VCaP (cell line): ENCODE measurements around the gene LCK.

Experiments
- H3K27ac ChIP-seq: fragments of 450-650 bp; 2 replicates; pipeline ENCODE4 v1.5.1; 2017
- TF ChIP-seq, protein P1 (sequence below): fragments of 450-650 bp; conservative IDR thresholded peaks from 2 replicates; pipeline ENCODE4 v1.5.1; 2017; ENCODE audit warnings: mild to moderate bottlenecking, moderate library complexity

Gene LCK

DNA sequence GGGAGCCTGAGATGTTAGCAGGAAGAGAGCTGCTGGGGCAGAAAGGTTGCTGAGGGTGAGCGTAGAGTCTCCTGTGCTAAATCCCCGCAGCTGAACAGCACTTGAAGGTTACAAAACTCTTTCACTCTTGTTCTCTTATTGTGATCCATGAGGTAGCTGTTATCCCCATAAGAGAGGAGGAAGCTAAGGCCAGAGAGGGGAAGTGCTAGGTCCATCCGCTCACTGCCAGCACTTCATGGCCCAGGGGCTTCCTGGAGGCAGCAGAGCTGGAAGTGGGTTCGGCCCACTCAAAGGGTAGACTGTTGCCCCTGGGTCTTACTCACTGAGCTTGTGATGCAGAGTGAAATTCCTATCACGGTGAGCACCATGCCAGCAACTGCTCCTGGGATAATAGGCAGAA, 34.5 kb upstream of the LCK start:
- H3K27ac ChIP-seq: peak overlapping the region; percentile 89

DNA sequence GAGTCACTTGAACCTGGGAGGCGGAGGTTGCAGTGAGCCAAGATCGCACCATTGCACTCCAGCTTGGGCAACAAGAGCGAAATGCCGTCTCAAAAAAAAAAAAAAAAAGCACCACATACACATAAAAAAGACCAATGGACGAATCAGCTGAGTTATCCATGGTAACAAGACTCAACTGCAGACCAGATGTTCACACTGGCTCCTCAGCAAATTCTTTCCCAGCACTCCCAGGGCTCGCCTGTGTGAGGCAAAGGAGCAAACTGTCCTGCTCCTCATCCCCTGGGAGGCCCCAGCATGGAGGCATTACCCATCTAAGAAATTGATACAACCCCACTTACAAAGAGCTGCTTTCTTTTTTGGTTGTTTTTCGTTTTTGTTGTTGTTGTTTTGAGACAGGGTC, 32.0 kb upstream of the LCK start:
- TF ChIP-seq, protein P1, sequence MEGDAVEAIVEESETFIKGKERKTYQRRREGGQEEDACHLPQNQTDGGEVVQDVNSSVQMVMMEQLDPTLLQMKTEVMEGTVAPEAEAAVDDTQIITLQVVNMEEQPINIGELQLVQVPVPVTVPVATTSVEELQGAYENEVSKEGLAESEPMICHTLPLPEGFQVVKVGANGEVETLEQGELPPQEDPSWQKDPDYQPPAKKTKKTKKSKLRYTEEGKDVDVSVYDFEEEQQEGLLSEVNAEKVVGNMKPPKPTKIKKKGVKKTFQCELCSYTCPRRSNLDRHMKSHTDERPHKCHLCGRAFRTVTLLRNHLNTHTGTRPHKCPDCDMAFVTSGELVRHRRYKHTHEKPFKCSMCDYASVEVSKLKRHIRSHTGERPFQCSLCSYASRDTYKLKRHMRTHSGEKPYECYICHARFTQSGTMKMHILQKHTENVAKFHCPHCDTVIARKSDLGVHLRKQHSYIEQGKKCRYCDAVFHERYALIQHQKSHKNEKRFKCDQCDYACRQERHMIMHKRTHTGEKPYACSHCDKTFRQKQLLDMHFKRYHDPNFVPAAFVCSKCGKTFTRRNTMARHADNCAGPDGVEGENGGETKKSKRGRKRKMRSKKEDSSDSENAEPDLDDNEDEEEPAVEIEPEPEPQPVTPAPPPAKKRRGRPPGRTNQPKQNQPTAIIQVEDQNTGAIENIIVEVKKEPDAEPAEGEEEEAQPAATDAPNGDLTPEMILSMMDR: no peak
- no peak overlapping the region for H3K27ac ChIP-seq

More for the DNA sequence above, 34.5 kb upstream of the LCK start:
- TF ChIP-seq, protein P1: no peak

DNA sequence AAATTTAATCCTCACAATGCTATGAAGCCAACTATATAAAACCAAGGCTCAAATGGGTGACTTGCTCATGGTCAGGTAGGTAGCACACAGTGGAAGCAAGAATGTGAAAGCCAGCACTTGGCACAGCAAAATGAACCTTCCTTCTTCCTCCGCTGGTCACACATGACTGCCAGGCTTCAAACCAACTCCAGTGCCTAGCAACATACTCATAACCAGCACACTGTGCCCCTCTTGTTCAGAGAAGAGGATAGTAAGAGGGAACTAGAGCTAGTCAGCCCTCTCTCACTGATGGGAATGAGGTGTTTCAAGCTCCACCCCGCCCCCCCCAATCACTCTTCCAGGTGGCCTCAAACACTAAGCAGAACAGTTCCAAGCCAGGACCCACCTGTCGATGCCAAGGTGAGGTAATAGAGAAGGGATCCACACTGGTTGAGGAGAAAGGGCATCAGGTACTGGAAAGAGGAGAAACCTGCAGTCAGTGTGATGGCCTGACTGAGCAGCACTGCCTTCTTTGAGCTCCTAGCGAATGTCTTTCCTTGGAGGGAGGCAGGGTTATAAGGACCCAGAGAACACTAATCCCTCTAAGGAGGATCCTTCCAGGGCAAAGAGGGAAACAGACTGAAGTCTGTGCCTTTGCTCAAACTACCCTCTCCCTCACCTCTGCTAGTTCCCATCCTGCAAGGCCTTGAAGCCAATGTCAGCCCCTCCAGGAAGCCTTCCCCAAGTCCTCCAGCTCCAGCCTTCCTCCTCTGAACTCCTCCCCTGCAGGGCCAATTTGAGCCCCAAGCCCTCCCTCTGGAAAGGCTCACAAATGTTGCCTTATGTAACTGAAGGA, 30.1 kb upstream of the LCK start:
- TF ChIP-seq, protein P1: no peak
- H3K27ac ChIP-seq: peak overlapping the region; percentile 77; the same call in 1 of the 2 replicates

DNA sequence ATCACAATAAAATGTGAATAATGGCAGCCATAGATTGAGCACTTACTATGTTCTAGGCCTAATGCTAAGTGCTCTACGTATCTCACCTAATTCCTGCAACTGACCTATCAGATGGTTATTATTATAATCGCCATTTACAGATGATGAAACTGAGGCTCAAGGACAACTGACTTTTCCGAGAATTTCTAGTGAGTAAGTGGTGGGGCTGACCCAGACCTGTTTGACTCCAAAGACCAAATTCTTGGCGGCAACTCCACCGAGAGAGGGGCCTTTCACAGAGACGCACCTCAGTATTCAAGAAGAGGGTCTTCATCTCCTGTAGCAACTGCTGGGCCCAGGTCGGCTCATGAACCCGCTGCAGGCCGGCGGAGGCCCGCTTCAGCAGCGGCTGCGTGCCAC, 29.5 kb upstream of the LCK start:
- TF ChIP-seq, protein P1: no peak
- H3K27ac ChIP-seq: peak overlapping the region; percentile 77; the same call in 1 of the 2 replicates

DNA sequence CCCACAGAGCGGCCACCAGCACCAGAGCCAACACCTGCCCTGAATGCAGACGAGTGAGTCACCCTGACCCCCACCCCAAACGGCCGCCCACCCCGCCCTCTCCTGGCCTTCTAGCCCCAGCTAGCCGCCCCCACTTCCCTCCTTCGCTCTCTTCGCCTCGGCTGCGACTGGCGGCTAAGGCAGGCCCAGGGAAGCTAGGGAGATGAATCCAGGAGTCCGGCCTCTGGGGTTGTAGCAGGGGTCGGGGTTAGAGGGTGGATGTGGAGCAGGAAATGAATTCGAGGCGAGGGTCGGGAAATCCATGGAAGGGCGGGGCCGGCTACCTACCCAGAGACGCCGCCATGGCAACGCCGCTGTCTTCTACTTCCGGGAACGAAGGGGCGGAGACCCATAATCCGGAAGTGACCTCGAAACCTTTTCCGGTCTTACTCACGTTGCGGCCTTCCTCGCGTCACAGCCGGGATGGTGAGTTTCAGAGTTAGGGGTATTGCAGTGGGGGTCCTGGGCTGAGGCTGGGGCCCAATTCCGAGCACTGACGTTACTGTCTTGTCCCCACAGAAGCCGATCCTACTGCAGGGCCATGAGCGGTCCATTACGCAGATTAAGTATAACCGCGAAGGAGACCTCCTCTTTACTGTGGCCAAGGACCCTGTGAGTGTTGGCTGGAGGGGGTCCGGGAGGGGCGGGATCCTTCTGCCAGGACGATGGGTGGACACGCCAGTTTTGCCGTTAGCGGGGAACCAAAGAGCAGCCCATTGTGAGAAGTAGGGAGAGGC, 28.9 kb upstream of the LCK start, which contains the start of the genes EIF3I and TMEM234:
EIF3I (plus strand) TSS at position 428 of the 776 bp plus-strand sequence; CDS start at position 463, 35 bp downstream.
TMEM234 (minus strand) TSS at position 374 of the 776 bp plus-strand sequence; CDS start at position 343, 31 bp downstream.
- peak within 1 kb of the TSS; percentile 77 for H3K27ac ChIP-seq

DNA sequence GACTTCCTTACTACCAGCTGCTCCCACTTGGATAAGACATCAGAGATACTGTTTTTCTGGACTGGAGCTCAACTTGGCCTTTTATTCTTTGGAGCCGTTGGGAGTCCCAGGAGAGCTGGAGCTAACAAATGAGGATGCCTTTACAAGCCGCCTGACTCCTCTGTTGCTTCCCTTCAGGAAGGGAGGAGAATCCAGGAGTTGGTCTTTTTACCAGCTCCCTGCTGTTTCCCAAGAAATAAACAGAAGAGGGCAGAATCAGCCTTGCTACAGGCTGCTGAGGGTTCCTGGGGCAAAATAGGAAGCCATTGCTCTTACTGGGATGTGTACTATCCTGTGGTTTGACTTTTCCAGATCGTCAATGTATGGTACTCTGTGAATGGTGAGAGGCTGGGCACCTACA, 27.4 kb upstream of the LCK start:
- H3K27ac ChIP-seq: peak overlapping the region; percentile 77
- TF ChIP-seq, protein P1: no peak

More for the DNA sequence above, 28.9 kb upstream of the LCK start, which contains the start of the genes EIF3I and TMEM234:
- TF ChIP-seq, protein P1: no peak

DNA sequence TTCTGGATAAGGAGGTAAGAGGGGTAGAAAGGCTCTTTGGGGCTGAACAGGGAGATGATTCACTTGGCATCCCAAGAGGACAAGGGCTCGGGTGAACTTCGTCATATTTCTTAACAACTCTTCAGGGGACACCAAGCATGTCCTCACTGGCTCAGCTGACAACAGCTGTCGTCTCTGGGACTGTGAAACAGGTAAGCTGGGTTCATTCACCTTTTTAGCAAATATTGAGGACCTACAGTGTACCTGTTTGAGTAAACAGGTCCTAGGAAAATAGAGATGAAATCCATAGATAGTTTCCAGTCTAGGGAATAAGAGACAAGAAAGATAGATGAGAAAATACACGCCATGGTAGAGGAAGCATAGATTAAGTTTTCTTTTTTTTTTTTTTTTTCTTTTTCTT, 26.8 kb upstream of the LCK start:
- H3K27ac ChIP-seq: peak overlapping the region; percentile 77
- TF ChIP-seq, protein P1: no peak
